Measurements from ENCODE around the gene NUDT1.

DNA sequence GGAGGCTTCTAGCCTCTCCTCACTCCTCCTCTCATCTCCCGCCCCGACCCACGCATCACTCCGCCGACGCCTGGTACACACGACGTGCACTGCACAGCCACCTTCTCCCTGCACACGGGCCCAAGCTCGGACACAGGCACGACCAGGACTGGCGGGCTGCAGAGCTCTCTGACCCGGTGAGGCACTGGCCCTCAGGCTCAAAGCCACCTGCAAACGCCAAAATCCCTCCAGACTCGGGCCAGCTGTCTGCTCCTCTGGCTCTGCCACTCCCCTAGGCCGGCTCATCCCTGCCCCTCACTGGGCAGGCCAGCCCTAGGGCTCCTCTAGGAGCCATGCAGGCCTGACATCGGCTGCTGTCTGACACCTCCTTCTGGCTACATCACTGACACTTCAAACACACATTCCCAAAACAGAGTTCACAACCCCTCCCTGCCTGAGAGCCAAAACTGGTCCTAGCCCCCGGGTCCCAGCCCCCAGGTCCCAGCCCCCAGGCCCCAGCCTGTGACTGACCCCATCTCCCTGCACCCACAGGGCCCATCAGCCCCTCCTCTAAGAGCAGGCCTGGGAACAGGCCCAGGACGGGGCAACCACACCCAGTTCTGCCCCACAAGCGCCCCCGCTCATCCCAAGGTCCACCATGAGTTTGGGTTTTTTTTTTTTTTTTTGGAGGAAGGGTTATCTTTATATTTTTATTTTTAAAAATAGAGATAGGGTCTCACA is 44.4 kb upstream of the NUDT1 start:
- TF ChIP-seq NFRKB (IDR thresholded peaks at IDR 0.05) (no peak), BHLHE40 (IDR thresholded peaks at IDR 0.05; ENCODE audit: borderline replicate concordance) (no peak), FOXM1 (IDR thresholded peaks at IDR 0.05; ENCODE audit: borderline replicate concordance) (no peak), TARDBP (IDR thresholded peaks at IDR 0.05) (no peak), ARNT (IDR thresholded peaks at IDR 0.05) (no peak), FOXA1 (IDR thresholded peaks at IDR 0.05) (no peak), ELF4 (IDR thresholded peaks at IDR 0.05) (no peak), FOXK2 (IDR thresholded peaks at IDR 0.05) (no peak), SP1 (IDR thresholded peaks at IDR 0.05) (no peak), ZNF384 (IDR thresholded peaks at IDR 0.05) (no peak), CTBP1 (IDR thresholded peaks at IDR 0.05; ENCODE audit: borderline replicate concordance) (no peak)
- TF ChIP-seq, protein P1, sequence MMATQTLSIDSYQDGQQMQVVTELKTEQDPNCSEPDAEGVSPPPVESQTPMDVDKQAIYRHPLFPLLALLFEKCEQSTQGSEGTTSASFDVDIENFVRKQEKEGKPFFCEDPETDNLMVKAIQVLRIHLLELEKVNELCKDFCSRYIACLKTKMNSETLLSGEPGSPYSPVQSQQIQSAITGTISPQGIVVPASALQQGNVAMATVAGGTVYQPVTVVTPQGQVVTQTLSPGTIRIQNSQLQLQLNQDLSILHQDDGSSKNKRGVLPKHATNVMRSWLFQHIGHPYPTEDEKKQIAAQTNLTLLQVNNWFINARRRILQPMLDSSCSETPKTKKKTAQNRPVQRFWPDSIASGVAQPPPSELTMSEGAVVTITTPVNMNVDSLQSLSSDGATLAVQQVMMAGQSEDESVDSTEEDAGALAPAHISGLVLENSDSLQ (IDR thresholded peaks at IDR 0.05), result no peak

Data from HEK293T (cell line).